H1 (cell line): ENCODE results near the gene TDRD1. TPM values are rescaled to one million over a fixed set of nuclear protein-coding genes. Genes with fewer than 3 reads are reported as not detected.

Experiments used
- CTCF ChIA-PET: fragments of 300-600 bp; sonication (Branson Sonifier 250); formaldehyde crosslinking; loops from one replicate; lab custom pipeline; 2021; ENCODE audit not compliant: partially characterized antibody; lab: Charles Lee
- POLR2A ChIA-PET: fragments of 300-600 bp; sonication (Branson Sonifier 250); formaldehyde crosslinking; loops from one replicate; lab custom pipeline; 2021; ENCODE audit warnings: inconsistent platforms; ENCODE audit not compliant: partially characterized antibody; lab: Charles Lee
- DNase-seq, 2 experiments: peaks; one replicate each; pipeline versions ENCODE4 v3.0.0 to v3.0.0-alpha.2; 2010 to 2022; ENCODE audit warnings: low spot score in 2 of 2, low read depth in 1 of 2, mixed read lengths in 1 of 2
- FAIRE-seq: peaks from 2 replicates; lab custom pipeline; 2011; peaks lifted over from hg19 to GRCh38; lab: Jason Lieb, UNC
- H2AFZ ChIP-seq: 2 replicates; pipeline ENCODE4 v1.8.1; 2012; ENCODE audit warnings: low read length, inconsistent platforms
- H2AK5ac ChIP-seq: 2 replicates; pipeline ENCODE4 v1.6.1; 2013; ENCODE audit warnings: low read depth, low read length
- H2BK120ac ChIP-seq: replicated peaks from 2 replicates; pipeline ENCODE3; 2013; ENCODE audit warnings: low read depth, low read length, inconsistent platforms
- H2BK12ac ChIP-seq: 2 replicates; pipeline ENCODE4 v1.6.1; 2013; ENCODE audit warnings: low read depth, low read length
- H2BK15ac ChIP-seq: 2 replicates; pipeline ENCODE4 v1.6.1; 2013; ENCODE audit warnings: low read length
- H2BK20ac ChIP-seq: 2 replicates; pipeline ENCODE4 v1.6.1; 2013; ENCODE audit warnings: low read length
- H2BK5ac ChIP-seq: 2 replicates; pipeline ENCODE4 v1.6.1; 2013; ENCODE audit warnings: low read depth, low read length
- H3K14ac ChIP-seq: 2 replicates; pipeline ENCODE4 v1.6.1; 2013; ENCODE audit warnings: inconsistent platforms; ENCODE audit not compliant: insufficient read length
- H3K18ac ChIP-seq: 2 replicates; pipeline ENCODE4 v1.6.1; 2013; ENCODE audit warnings: low read length; ENCODE audit errors: extremely low read depth
- H3K23ac ChIP-seq: 2 replicates; pipeline ENCODE4 v1.6.1; 2013; ENCODE audit warnings: inconsistent platforms; ENCODE audit not compliant: insufficient read length
- H3K23me2 ChIP-seq: 2 replicates; pipeline ENCODE4 v1.6.1; 2013; ENCODE audit warnings: low read depth, low read length
- H3K27ac ChIP-seq: 2 replicates; pipeline ENCODE4 v1.6.1; 2011; ENCODE audit warnings: low read depth, low read length, inconsistent platforms
- H3K27me3 ChIP-seq, 4 experiments: replicated peaks in 1 of 4; 1 replicate in 1 of 4; 2 replicates in 3 of 4; pipeline versions ENCODE4 v1.6.1 to v1.8.1; 2011 to 2013; ENCODE audit warnings: low read length in 3 of 4, mild to moderate bottlenecking in 3 of 4, inconsistent platforms in 2 of 4, mixed read lengths in 2 of 4, moderate library complexity in 1 of 4; ENCODE audit not compliant: control insufficient read depth in 3 of 4, insufficient read depth in 3 of 4; ENCODE audit errors: extremely low read depth in 1 of 4
- H3K36me3 ChIP-seq, 4 experiments: 2 replicates each; pipeline versions ENCODE4 v1.6.1 to v1.8.1; 2011 to 2013; ENCODE audit warnings: mild to moderate bottlenecking in 4 of 4, low read length in 3 of 4, moderate library complexity in 2 of 4, control low read depth in 1 of 4, inconsistent platforms in 1 of 4; ENCODE audit not compliant: insufficient read depth in 4 of 4, control insufficient read depth in 2 of 4
- H3K4ac ChIP-seq: replicated peaks from 2 replicates; pipeline ENCODE3; 2013; ENCODE audit warnings: low read length, low read depth, mixed read lengths, inconsistent platforms; ENCODE audit not compliant: insufficient read length
- H3K4me1 ChIP-seq, 4 experiments: replicated peaks in 1 of 4; 1 replicate in 1 of 4; 2 replicates in 3 of 4; pipeline versions ENCODE4 v1.6.1 to v1.8.1; 2011 to 2013; ENCODE audit warnings: low read length in 3 of 4, inconsistent platforms in 2 of 4, mixed read lengths in 1 of 4; ENCODE audit not compliant: insufficient read depth in 4 of 4, control insufficient read depth in 3 of 4
- H3K4me2 ChIP-seq, 2 experiments: 2 replicates each; pipeline versions ENCODE4 v1.6.1 to v1.8.1; 2011 to 2013; ENCODE audit warnings: low read depth in 2 of 2, low read length in 2 of 2, control low read depth in 1 of 2, inconsistent platforms in 1 of 2, mild to moderate bottlenecking in 1 of 2; ENCODE audit not compliant: insufficient read depth in 1 of 2
- H3K4me3 ChIP-seq, 4 experiments: fragments of 200-600, 300-600 bp in 1 of 4; sonication (generic), shearing (Covaris generic), sonication (Bioruptor Twin) in 1 of 4; 2 replicates each; pipeline versions ENCODE4 v1.5.1 to v1.8.1; 2011 to 2016; ENCODE audit warnings: low read length in 4 of 4, low read depth in 3 of 4, control low read depth in 2 of 4, inconsistent platforms in 2 of 4, mild to moderate bottlenecking in 2 of 4, mixed read lengths in 1 of 4, moderate library complexity in 1 of 4; ENCODE audit not compliant: insufficient read depth in 2 of 4; ENCODE audit errors: extremely low read depth in 1 of 4
- H3K56ac ChIP-seq: replicated peaks from 2 replicates; pipeline ENCODE3; 2013; ENCODE audit warnings: low read depth, mild to moderate bottlenecking, mixed read lengths, low read length, inconsistent platforms; ENCODE audit not compliant: insufficient read length
- H3K79me1 ChIP-seq: 2 replicates; pipeline ENCODE4 v1.6.1; 2013; ENCODE audit warnings: low read depth, low read length, control low read depth
- H3K79me2 ChIP-seq, 2 experiments: 2 replicates each; pipeline versions ENCODE4 v1.6.1 to v1.8.1; 2012 to 2013; ENCODE audit warnings: low read length in 2 of 2, mild to moderate bottlenecking in 2 of 2, inconsistent platforms in 1 of 2; ENCODE audit not compliant: insufficient read depth in 2 of 2, control insufficient read depth in 1 of 2
- H3K9ac ChIP-seq, 4 experiments: replicated peaks in 1 of 4; 1 replicate in 1 of 4; 2 replicates in 3 of 4; pipeline versions ENCODE4 v1.6.1 to v1.8.1; 2011 to 2013; ENCODE audit warnings: low read depth in 3 of 4, low read length in 3 of 4, control low read depth in 2 of 4, mild to moderate bottlenecking in 2 of 4, moderate library complexity in 2 of 4, inconsistent platforms in 1 of 4; ENCODE audit errors: extremely low read depth in 1 of 4
- H3K9me3 ChIP-seq, 2 experiments: 2 replicates each; pipeline versions ENCODE4 v1.6.1 to v1.8.1; 2012 to 2013; ENCODE audit warnings: mild to moderate bottlenecking in 2 of 2, moderate library complexity in 2 of 2, control low read depth in 1 of 2, inconsistent platforms in 1 of 2, low read depth in 1 of 2, low read length in 1 of 2, mixed read lengths in 1 of 2; ENCODE audit not compliant: insufficient read depth in 2 of 2
- H4K20me1 ChIP-seq, 2 experiments: replicated peaks in 1 of 2; 2 replicates each; pipeline versions ENCODE3 to v1.8.1; 2011 to 2013; ENCODE audit warnings: inconsistent platforms in 2 of 2, low read length in 2 of 2, mild to moderate bottlenecking in 1 of 2; ENCODE audit not compliant: insufficient read depth in 2 of 2, control insufficient read depth in 1 of 2
- H4K5ac ChIP-seq: 2 replicates; pipeline ENCODE4 v1.6.1; 2013; ENCODE audit warnings: low read length, low read depth, mixed read lengths, inconsistent platforms; ENCODE audit not compliant: insufficient read length
- H4K8ac ChIP-seq: 2 replicates; pipeline ENCODE4 v1.8.0; 2013; ENCODE audit warnings: mild to moderate bottlenecking, moderate library complexity, low read length, inconsistent platforms; ENCODE audit not compliant: insufficient read depth; ENCODE audit errors: extremely low read depth
- H4K91ac ChIP-seq: replicated peaks from 2 replicates; pipeline ENCODE3; 2013; ENCODE audit warnings: low read length, mixed read lengths, inconsistent platforms; ENCODE audit not compliant: insufficient read length
- ASH2L ChIP-seq: fragments of 200-600, 300-600 bp; sonication (generic); IDR thresholded peaks from one replicate; pipeline ENCODE4 v1.7.1; 2017; ENCODE audit warnings: low read length
- BRCA1 ChIP-seq: IDR thresholded peaks from 2 replicates; pipeline ENCODE4 v1.6.1; 2012; ENCODE audit warnings: low read depth, low read length, improper control_type of control experiment
- CTBP2 ChIP-seq: IDR thresholded peaks from 2 replicates; pipeline ENCODE4 v1.7.0; 2011; ENCODE audit warnings: borderline replicate concordance, mild to moderate bottlenecking, moderate library complexity, mixed read lengths, low read length; ENCODE audit not compliant: insufficient read depth, insufficient read length
- EGR1 ChIP-seq: IDR thresholded peaks from 2 replicates; pipeline ENCODE4 v1.6.1; 2011; ENCODE audit warnings: low read depth, low read length, borderline replicate concordance
- GABPA ChIP-seq: IDR thresholded peaks from 2 replicates; pipeline ENCODE4 v1.6.1; 2011; ENCODE audit warnings: mild to moderate bottlenecking, low read length, moderate library complexity, borderline replicate concordance; ENCODE audit not compliant: insufficient read depth
- GTF2F1 ChIP-seq: IDR thresholded peaks from 2 replicates; pipeline ENCODE4 v1.6.1; 2012; ENCODE audit warnings: low read depth, low read length, improper control_type of control experiment, borderline replicate concordance
- RNF2 ChIP-seq: fragments of 200-900, 300-1000 bp; sonication (generic); IDR thresholded peaks from 2 replicates; pipeline ENCODE4 v1.7.1; 2016; ENCODE audit warnings: borderline replicate concordance, low read depth, mild to moderate bottlenecking, antibody characterized with exemption, low read length; ENCODE audit not compliant: poor library complexity, severe bottlenecking; ENCODE audit errors: missing control alignments
- SAP30 ChIP-seq: fragments of 300-600 bp; sonication (generic); IDR thresholded peaks from 2 replicates; pipeline ENCODE4 v1.7.1; 2012; ENCODE audit warnings: low read length, moderate library complexity, mild to moderate bottlenecking, inconsistent platforms; ENCODE audit not compliant: insufficient read depth, insufficient replicate concordance
- SP1 ChIP-seq: IDR thresholded peaks from 2 replicates; pipeline ENCODE4 v1.6.1; 2011; ENCODE audit warnings: low read depth, low read length
- SRF ChIP-seq: IDR thresholded peaks from 2 replicates; pipeline ENCODE4 v1.6.1; 2011; ENCODE audit warnings: mild to moderate bottlenecking, low read depth, low read length, moderate library complexity
- WGBS, 2 experiments: shearing (Covaris generic) in 1 of 2; methylation state at CpG; one replicate each; pipeline versions ENCODE4 v1.1.6 to v1.1.7; 2013 to 2015; ENCODE audit warnings: low lambda C conversion rate in 2 of 2, mixed read lengths in 2 of 2, inconsistent platforms in 1 of 2, low coverage in 1 of 2, missing lambda C conversion rate in 1 of 2; ENCODE audit not compliant: insufficient replicate concordance in 2 of 2, insufficient coverage in 1 of 2, insufficient read length in 1 of 2; ENCODE audit errors: extremely low coverage in 1 of 2, missing lambda C conversion rate in 1 of 2; 5-methylcytosine and 5-hydroxymethylcytosine counted together
- polyA plus RNA-seq, 7 experiments: library from polyadenylated mRNA; depleted of rRNA in 3 of 7; stranded (reverse) in 5 of 7; unstranded in 2 of 7; fragments of >200 nt in 5 of 7; fragments of 200-250 nt in 2 of 7; gene quantifications; 1 replicate in 5 of 7; 2 replicates in 1 of 7; 4 replicates in 1 of 7; pipeline versions ENCODE4 v1.2.1 to v1.2.3, GENCODE V29; 2011 to 2013; ENCODE audit warnings: missing spikeins in 2 of 7, mixed read lengths in 2 of 7
- total RNA-seq: library from RNA; stranded (reverse); fragmentation: NEBNext Ultra II Directional; extraction: Animal tissue kit (Norgen Biotek cat#: 25700); gene quantifications from 2 replicates; pipeline ENCODE4 v1.2.1, GENCODE V29; 2021
- TF ChIP-seq, protein P1 (sequence below), 3 experiments: IDR thresholded peaks; 1 replicate in 2 of 3; 2 replicates in 1 of 3; pipeline versions ENCODE4 v1.5.1 to v1.6.1; 2011; ENCODE audit warnings: low read length in 3 of 3, mild to moderate bottlenecking in 3 of 3, inconsistent platforms in 2 of 3, low read depth in 1 of 3, moderate library complexity in 1 of 3; ENCODE audit not compliant: insufficient read depth in 1 of 3; ENCODE audit errors: control extremely low read depth in 1 of 3

TDRD1 gene
- total and polyA plus RNA-seq, 2 of the 8 experiments (the other 6 are each of a cell fraction or from before 2014, with no cell fraction given), result 0.02 to 0.71 TPM

- Histone ChIP-seq H4K91ac (no peak overlapping the region), H3K23me2 (no peaks in the 10 kb centered on the region), H4K5ac (no peak overlapping the region), H3K36me3 (peaks cover 0 to 28% (median 1%) of the 10 kb centered on the region in 4 experiments; a peak in 5 of 8 replicates), H3K4me2 (no peak overlapping the region), H3K4ac (no peak overlapping the region), H4K8ac (no peak overlapping the region), H3K14ac (no peak overlapping the region), H2BK120ac (no peak overlapping the region), H2BK20ac (no peak overlapping the region), H2AFZ (no peak overlapping the region), H3K18ac (no peak overlapping the region), H2AK5ac (no peak overlapping the region), H3K9ac (no peak overlapping the region), H3K23ac (no peak overlapping the region), H3K56ac (no peak overlapping the region), H2BK12ac (no peak overlapping the region), H3K4me3 (no peak overlapping the region), H3K9me3 (0 out of 4 replicates have a peak, but pooled peaks cover 0 to 3% of the 10 kb centered on the region in 2 experiments), H3K79me1 (no peaks in the 10 kb centered on the region; the same call in 1 of the 2 replicates), H4K20me1 (no peaks in the 10 kb centered on the region), H2BK5ac (no peak overlapping the region), H3K27ac (no peak overlapping the region), H3K4me1 (no peaks in the 10 kb centered on the region), H3K79me2 (peaks cover 0 to 2% of the 10 kb centered on the region in 2 experiments; a peak in 1 of 4 replicates), H2BK15ac (no peak overlapping the region), H3K27me3 (no peaks in the 10 kb centered on the region)
- 100% methylated on average over 1 of the region's 1 CpG; no CpG with 5 or more reads in 1 of the 2 experiments for WGBS, 2 experiments
- ChIA-PET POLR2A (no interaction called here), CTCF (no interaction called here)
- FAIRE-seq, result no peak
- DNase-seq, result no peak
- TF ChIP-seq BRCA1 (no peak), SP1 (no peak), SRF (no peak), GTF2F1 (no peak), CTBP2 (no peak), GABPA (no peak), SAP30 (no peak), ASH2L (no peak), EGR1 (no peak), RNF2 (no peak)
- TF ChIP-seq, protein P1, sequence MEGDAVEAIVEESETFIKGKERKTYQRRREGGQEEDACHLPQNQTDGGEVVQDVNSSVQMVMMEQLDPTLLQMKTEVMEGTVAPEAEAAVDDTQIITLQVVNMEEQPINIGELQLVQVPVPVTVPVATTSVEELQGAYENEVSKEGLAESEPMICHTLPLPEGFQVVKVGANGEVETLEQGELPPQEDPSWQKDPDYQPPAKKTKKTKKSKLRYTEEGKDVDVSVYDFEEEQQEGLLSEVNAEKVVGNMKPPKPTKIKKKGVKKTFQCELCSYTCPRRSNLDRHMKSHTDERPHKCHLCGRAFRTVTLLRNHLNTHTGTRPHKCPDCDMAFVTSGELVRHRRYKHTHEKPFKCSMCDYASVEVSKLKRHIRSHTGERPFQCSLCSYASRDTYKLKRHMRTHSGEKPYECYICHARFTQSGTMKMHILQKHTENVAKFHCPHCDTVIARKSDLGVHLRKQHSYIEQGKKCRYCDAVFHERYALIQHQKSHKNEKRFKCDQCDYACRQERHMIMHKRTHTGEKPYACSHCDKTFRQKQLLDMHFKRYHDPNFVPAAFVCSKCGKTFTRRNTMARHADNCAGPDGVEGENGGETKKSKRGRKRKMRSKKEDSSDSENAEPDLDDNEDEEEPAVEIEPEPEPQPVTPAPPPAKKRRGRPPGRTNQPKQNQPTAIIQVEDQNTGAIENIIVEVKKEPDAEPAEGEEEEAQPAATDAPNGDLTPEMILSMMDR (IDR thresholded peaks at IDR 0.05; ENCODE audit: control extremely low read depth in 1 of 3, insufficient read depth in 1 of 3, low read depth in 1 of 3, low read length in 3 of 3), result no peak
Measured at GRCh38 chr10:114151892-114152291, 27.3 kb upstream of the TDRD1 start.
